AG04450 (cell line): ENCODE data around the gene GALNT12. TPM values are rescaled to one million over a fixed set of nuclear protein-coding genes. Genes with fewer than 3 reads are reported as not detected.

Source experiments
- CTCF ChIA-PET: fragments of 300-600, 350-600 bp; formaldehyde crosslinking; extraction: SDS; loops from one replicate; lab custom pipeline; 2022; ENCODE audit warnings: antibody characterized with exemption, inconsistent platforms; lab: Charles Lee
- POLR2A ChIA-PET: fragments of 350-600 bp; formaldehyde crosslinking; extraction: SDS; loops from one replicate; lab custom pipeline; 2021; ENCODE audit warnings: antibody characterized with exemption, inconsistent platforms; lab: Yijun Ruan, JAX
- DNase-seq: peaks from one replicate; pipeline ENCODE4 v3.0.0-alpha.2; 2011; ENCODE audit warnings: low read depth, low spot score
- H3K27ac ChIP-seq: one replicate; pipeline ENCODE4 v1.5.1; 2012; ENCODE audit warnings: low read depth, low read length, control low read depth
- H3K27me3 ChIP-seq: one replicate; pipeline ENCODE4 v1.6.0; 2012; ENCODE audit warnings: low read length; ENCODE audit not compliant: control insufficient read depth, insufficient read depth
- H3K4me3 ChIP-seq: 2 replicates; pipeline ENCODE4 v1.5.1; 2011; ENCODE audit warnings: mild to moderate bottlenecking, low read depth, low read length, control low read depth
- H3K9me3 ChIP-seq: 2 replicates; pipeline ENCODE4 v1.5.1; 2012; ENCODE audit warnings: low read length; ENCODE audit not compliant: control insufficient read depth, insufficient read depth
- CTCF ChIP-seq: IDR thresholded peaks from 2 replicates; pipeline ENCODE4 v1.5.1; 2011; ENCODE audit warnings: low read depth, low read length, control low read depth, inconsistent platforms
- polyA plus RNA-seq: library from polyadenylated mRNA; depleted of rRNA; stranded (reverse); fragments of >200 nt; gene quantifications from 2 replicates; pipeline ENCODE4 v1.2.3, GENCODE V29; 2011

GALNT12 gene
- polyA plus RNA-seq, 1 experiment = 4.2 TPM

GRCh38 chr9:98825414-98825813 is 17.9 kb downstream of the GALNT12 start:
- Histone ChIP-seq H3K27ac (no peak overlapping the region), H3K9me3 (no peaks in the 10 kb centered on the region; the same call in 1 of the 2 replicates), H3K4me3 (no peak overlapping the region), H3K27me3 (peaks cover 9% of the 10 kb centered on the region)
- no peak for TF ChIP-seq CTCF
- ChIA-PET CTCF (interaction anchor here (1.3 kb wide), 2 partner anchors 19 to 49 kb away, joined by 3 to 5 read pairs; no protein-coding TSS in a partner anchor), POLR2A (no interaction called here)
- no peak for DNase-seq

GRCh38 chr9:98826716-98827115 is 19.2 kb downstream of the GALNT12 start:
- POLR2A ChIA-PET = no interaction called here
- no peak for DNase-seq
- Histone ChIP-seq H3K27me3 (peaks cover 9% of the 10 kb centered on the region), H3K27ac (no peak overlapping the region), H3K4me3 (no peak overlapping the region), H3K9me3 (no peaks in the 10 kb centered on the region; the same call in 1 of the 2 replicates)
- no peak for TF ChIP-seq CTCF
- CTCF ChIA-PET = no interaction called here

- no peak for DNase-seq
- H3K27me3 ChIP-seq = peaks cover 9% of the 10 kb centered on the region
- ChIA-PET CTCF (no interaction called here), POLR2A (interaction anchor here (0.5 kb wide), 1 partner anchor 480 kb away, joined by 8 read pairs; no protein-coding TSS in a partner anchor)
- H3K9me3 ChIP-seq = no peaks in the 10 kb centered on the region; the same call in 1 of the 2 replicates
- H3K27ac ChIP-seq = no peak overlapping the region
- H3K4me3 ChIP-seq = no peak overlapping the region
- no peak for TF ChIP-seq CTCF
Observed at GRCh38 chr9:98829766-98830165, 22.3 kb downstream of the GALNT12 start.

GRCh38 chr9:98830554-98830953 is 23.1 kb downstream of the GALNT12 start:
- CTCF ChIA-PET = no interaction called here
- no peak for DNase-seq
- Histone ChIP-seq H3K27ac (no peak overlapping the region), H3K4me3 (no peak overlapping the region), H3K27me3 (peaks cover 9% of the 10 kb centered on the region), H3K9me3 (no peaks in the 10 kb centered on the region; the same call in 1 of the 2 replicates)
- POLR2A ChIA-PET = no interaction called here
- TF ChIP-seq CTCF = no peak

- no peak overlapping the region for H3K27ac ChIP-seq
- H3K4me3 ChIP-seq = no peak overlapping the region
- no peaks in the 10 kb centered on the region; the same call in 1 of the 2 replicates for H3K9me3 ChIP-seq
- H3K27me3 ChIP-seq = peaks cover 9% of the 10 kb centered on the region
- no peak for DNase-seq
- POLR2A ChIA-PET = no interaction called here
- no peak for TF ChIP-seq CTCF
- CTCF ChIA-PET = interaction anchor here (1.2 kb wide), 1 partner anchor 25 kb away, joined by 3 read pairs; no protein-coding TSS in a partner anchor
Observed at GRCh38 chr9:98831696-98832095, 24.2 kb downstream of the GALNT12 start.
